Measurements from ENCODE around the gene AUTS2.

DNA sequence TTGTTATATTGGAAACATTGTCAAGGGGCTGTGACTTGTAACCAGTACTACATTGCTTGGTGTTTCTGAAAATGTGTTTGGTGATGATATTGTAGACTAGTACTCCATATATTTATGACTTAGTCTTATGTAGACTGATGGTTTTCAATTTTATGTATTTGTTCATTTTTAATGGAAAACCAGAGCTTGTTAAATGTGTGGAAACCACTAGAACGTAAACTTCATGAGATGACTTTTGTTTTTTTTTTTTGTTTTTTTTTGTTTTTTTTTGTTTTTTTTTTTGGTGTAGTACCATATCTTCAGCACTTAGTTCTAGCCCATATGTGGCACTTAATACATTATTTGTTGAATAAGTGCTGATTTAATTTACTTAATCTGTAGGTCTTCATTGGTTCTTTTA lies 518.6 kb downstream of the AUTS2 start:
- TF ChIP-seq, protein P1, sequence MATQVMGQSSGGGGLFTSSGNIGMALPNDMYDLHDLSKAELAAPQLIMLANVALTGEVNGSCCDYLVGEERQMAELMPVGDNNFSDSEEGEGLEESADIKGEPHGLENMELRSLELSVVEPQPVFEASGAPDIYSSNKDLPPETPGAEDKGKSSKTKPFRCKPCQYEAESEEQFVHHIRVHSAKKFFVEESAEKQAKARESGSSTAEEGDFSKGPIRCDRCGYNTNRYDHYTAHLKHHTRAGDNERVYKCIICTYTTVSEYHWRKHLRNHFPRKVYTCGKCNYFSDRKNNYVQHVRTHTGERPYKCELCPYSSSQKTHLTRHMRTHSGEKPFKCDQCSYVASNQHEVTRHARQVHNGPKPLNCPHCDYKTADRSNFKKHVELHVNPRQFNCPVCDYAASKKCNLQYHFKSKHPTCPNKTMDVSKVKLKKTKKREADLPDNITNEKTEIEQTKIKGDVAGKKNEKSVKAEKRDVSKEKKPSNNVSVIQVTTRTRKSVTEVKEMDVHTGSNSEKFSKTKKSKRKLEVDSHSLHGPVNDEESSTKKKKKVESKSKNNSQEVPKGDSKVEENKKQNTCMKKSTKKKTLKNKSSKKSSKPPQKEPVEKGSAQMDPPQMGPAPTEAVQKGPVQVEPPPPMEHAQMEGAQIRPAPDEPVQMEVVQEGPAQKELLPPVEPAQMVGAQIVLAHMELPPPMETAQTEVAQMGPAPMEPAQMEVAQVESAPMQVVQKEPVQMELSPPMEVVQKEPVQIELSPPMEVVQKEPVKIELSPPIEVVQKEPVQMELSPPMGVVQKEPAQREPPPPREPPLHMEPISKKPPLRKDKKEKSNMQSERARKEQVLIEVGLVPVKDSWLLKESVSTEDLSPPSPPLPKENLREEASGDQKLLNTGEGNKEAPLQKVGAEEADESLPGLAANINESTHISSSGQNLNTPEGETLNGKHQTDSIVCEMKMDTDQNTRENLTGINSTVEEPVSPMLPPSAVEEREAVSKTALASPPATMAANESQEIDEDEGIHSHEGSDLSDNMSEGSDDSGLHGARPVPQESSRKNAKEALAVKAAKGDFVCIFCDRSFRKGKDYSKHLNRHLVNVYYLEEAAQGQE (IDR thresholded peaks at IDR 0.05) = no peak
- TF ChIP-seq, protein P2, sequence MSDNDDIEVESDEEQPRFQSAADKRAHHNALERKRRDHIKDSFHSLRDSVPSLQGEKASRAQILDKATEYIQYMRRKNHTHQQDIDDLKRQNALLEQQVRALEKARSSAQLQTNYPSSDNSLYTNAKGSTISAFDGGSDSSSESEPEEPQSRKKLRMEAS (IDR thresholded peaks at IDR 0.05) = no peak
- TF ChIP-seq, protein P3, sequence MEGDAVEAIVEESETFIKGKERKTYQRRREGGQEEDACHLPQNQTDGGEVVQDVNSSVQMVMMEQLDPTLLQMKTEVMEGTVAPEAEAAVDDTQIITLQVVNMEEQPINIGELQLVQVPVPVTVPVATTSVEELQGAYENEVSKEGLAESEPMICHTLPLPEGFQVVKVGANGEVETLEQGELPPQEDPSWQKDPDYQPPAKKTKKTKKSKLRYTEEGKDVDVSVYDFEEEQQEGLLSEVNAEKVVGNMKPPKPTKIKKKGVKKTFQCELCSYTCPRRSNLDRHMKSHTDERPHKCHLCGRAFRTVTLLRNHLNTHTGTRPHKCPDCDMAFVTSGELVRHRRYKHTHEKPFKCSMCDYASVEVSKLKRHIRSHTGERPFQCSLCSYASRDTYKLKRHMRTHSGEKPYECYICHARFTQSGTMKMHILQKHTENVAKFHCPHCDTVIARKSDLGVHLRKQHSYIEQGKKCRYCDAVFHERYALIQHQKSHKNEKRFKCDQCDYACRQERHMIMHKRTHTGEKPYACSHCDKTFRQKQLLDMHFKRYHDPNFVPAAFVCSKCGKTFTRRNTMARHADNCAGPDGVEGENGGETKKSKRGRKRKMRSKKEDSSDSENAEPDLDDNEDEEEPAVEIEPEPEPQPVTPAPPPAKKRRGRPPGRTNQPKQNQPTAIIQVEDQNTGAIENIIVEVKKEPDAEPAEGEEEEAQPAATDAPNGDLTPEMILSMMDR (IDR thresholded peaks at IDR 0.05; ENCODE audit: low read depth, low read length, missing input control) = no peak
- TF ChIP-seq SP1 (IDR thresholded peaks at IDR 0.05) (no peak), FOXA1 (IDR thresholded peaks at IDR 0.05) (no peak), EGR1 (IDR thresholded peaks at IDR 0.05; ENCODE audit: low read depth in 2 of 2) (no peak), RXRA (IDR thresholded peaks at IDR 0.05) (no peak), RAD21 (IDR thresholded peaks at IDR 0.05) (no peak), JUND (IDR thresholded peaks at IDR 0.05) (no peak), YY1 (IDR thresholded peaks at IDR 0.05) (no peak)
- TF ChIP-seq, protein P4, sequence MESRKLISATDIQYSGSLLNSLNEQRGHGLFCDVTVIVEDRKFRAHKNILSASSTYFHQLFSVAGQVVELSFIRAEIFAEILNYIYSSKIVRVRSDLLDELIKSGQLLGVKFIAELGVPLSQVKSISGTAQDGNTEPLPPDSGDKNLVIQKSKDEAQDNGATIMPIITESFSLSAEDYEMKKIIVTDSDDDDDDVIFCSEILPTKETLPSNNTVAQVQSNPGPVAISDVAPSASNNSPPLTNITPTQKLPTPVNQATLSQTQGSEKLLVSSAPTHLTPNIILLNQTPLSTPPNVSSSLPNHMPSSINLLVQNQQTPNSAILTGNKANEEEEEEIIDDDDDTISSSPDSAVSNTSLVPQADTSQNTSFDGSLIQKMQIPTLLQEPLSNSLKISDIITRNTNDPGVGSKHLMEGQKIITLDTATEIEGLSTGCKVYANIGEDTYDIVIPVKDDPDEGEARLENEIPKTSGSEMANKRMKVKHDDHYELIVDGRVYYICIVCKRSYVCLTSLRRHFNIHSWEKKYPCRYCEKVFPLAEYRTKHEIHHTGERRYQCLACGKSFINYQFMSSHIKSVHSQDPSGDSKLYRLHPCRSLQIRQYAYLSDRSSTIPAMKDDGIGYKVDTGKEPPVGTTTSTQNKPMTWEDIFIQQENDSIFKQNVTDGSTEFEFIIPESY (IDR thresholded peaks at IDR 0.05) = no peak
